Measurements from ENCODE around the gene HESX1.

GRCh38 chr3:57150113-57150581 lies 49.6 kb downstream of the HESX1 start:
- no peak for TF ChIP-seq MAFK (IDR thresholded peaks at IDR 0.05; ENCODE audit: low read depth, low read length)
- no peak for TF ChIP-seq USF2 (IDR thresholded peaks at IDR 0.05; ENCODE audit: low read depth, low read length)
- TF ChIP-seq MAZ (IDR thresholded peaks at IDR 0.05; ENCODE audit: borderline replicate concordance, low read depth, low read length), result no peak
- TF ChIP-seq CTCF (conservative IDR thresholded peaks at IDR 0.05; ENCODE audit: low read depth, low read length), result no peak
- TF ChIP-seq CEBPB (IDR thresholded peaks at IDR 0.05; ENCODE audit: low read depth, low read length), result no peak
- TF ChIP-seq POLR2A (IDR thresholded peaks at IDR 0.05; ENCODE audit: low read depth, low read length), result no peak
- no peak for TF ChIP-seq CHD1 (IDR thresholded peaks at IDR 0.05; ENCODE audit: low read depth, low read length)
- TF ChIP-seq BHLHE40 (IDR thresholded peaks at IDR 0.05; ENCODE audit: low read depth, low read length), result no peak
- TF ChIP-seq RAD21 (IDR thresholded peaks at IDR 0.05; ENCODE audit: low read length), result no peak
- TF ChIP-seq MXI1 (IDR thresholded peaks at IDR 0.05; ENCODE audit: borderline replicate concordance, low read depth, low read length), result no peak
- TF ChIP-seq ELK1 (IDR thresholded peaks at IDR 0.05; ENCODE audit: borderline replicate concordance, low read depth, low read length), result no peak

Measured in IMR-90 (cell line).